OCI-LY7 (cell line): ENCODE data around the gene ZNF79. TPM values are rescaled to one million over a fixed set of nuclear protein-coding genes. Genes with fewer than 3 reads are reported as not detected.

Experiments
- BruUV-seq: library from RNA; stranded (reverse); fragments of 400-500 nt; replicated peaks from 2 replicates; lab custom pipeline; 2021; lab: Mats Ljungman, UMichigan
- CTCF ChIA-PET: fragments of 300-600 bp; sonication (Branson Sonifier 250); formaldehyde crosslinking; loops from one replicate; lab custom pipeline; 2022; ENCODE audit warnings: antibody characterized with exemption; ENCODE audit not compliant: unreplicated experiment; lab: Charles Lee
- POLR2A ChIA-PET: fragments of 300-600 bp; sonication (Branson Sonifier 250); formaldehyde crosslinking; loops from one replicate; lab custom pipeline; 2022; ENCODE audit warnings: antibody characterized with exemption; lab: Charles Lee
- DNase-seq: peaks from one replicate; pipeline ENCODE4 v3.0.0-alpha.2; 2015; ENCODE audit warnings: low spot score
- H2AFZ ChIP-seq: fragments of 200-600 bp; sonication (generic), shearing (Covaris generic); 2 replicates; pipeline ENCODE4 v1.6.1; 2014; ENCODE audit warnings: mild to moderate bottlenecking, antibody characterized with exemption, low read length, moderate library complexity
- H3K27ac ChIP-seq: fragments of 200-600 bp; sonication (generic); 2 replicates; pipeline ENCODE4 v1.5.1; 2014; ENCODE audit warnings: mixed run types, low read depth, mild to moderate bottlenecking, moderate library complexity, low read length, inconsistent platforms; ENCODE audit not compliant: poor library complexity, severe bottlenecking
- H3K36me3 ChIP-seq: fragments of 200-600 bp; sonication (generic); 2 replicates; pipeline ENCODE4 v1.6.1; 2014; ENCODE audit warnings: mild to moderate bottlenecking, antibody characterized with exemption, low read length, moderate library complexity, mixed read lengths; ENCODE audit not compliant: insufficient read depth
- H3K4me1 ChIP-seq: fragments of 200-600 bp; sonication (generic); 2 replicates; pipeline ENCODE4 v1.5.1; 2014; ENCODE audit warnings: mild to moderate bottlenecking, low read length; ENCODE audit not compliant: insufficient read depth, poor library complexity, severe bottlenecking
- H3K4me2 ChIP-seq: fragments of 200-600 bp; sonication (generic); 2 replicates; pipeline ENCODE4 v1.6.1; 2014; ENCODE audit warnings: mild to moderate bottlenecking, low read length
- H3K4me3 ChIP-seq: fragments of 200-600 bp; sonication (generic); 2 replicates; pipeline ENCODE4 v1.5.1; 2014; ENCODE audit warnings: mild to moderate bottlenecking, low read depth, low read length; ENCODE audit not compliant: poor library complexity, severe bottlenecking
- H3K79me2 ChIP-seq: fragments of 200-600 bp; sonication (generic); 2 replicates; pipeline ENCODE4 v1.6.1; 2016; ENCODE audit warnings: low read depth, mild to moderate bottlenecking, low read length, moderate library complexity, mixed read lengths; ENCODE audit not compliant: insufficient read depth
- H3K9me2 ChIP-seq: fragments of 200-600 bp; sonication (generic); 2 replicates; pipeline ENCODE4 v1.6.1; 2016; ENCODE audit warnings: mild to moderate bottlenecking, low read length, mixed read lengths; ENCODE audit not compliant: insufficient read depth
- H3K9me3 ChIP-seq: fragments of 200-600 bp; sonication (generic); 2 replicates; pipeline ENCODE4 v1.6.1; 2014; ENCODE audit warnings: mild to moderate bottlenecking, mixed run types, low read length, mixed read lengths
- H4K20me1 ChIP-seq: fragments of 200-600 bp; sonication (generic); 2 replicates; pipeline ENCODE4 v1.6.1; 2014; ENCODE audit warnings: mild to moderate bottlenecking, antibody characterized with exemption, low read length, moderate library complexity, mixed read lengths; ENCODE audit not compliant: insufficient read depth
- CTCF ChIP-seq: fragments of 200-600 bp; sonication (generic); conservative IDR thresholded peaks from 2 replicates; pipeline ENCODE4 v1.5.1; 2014; ENCODE audit warnings: mild to moderate bottlenecking, antibody characterized with exemption, low read length, moderate library complexity, mixed read lengths
- EZH2phosphoT487 ChIP-seq: fragments of 200-600 bp; sonication (generic); IDR thresholded peaks from 2 replicates; pipeline ENCODE4 v1.6.1; 2018; ENCODE audit warnings: low read depth, borderline replicate concordance, mild to moderate bottlenecking, mixed run types, antibody characterized with exemption, low read length, moderate library complexity, mixed read lengths
- intact Hi-C: fragments of 100-400 bp; cut with micrococcal nuclease; formaldehyde crosslinking; loops from one replicate; pipeline ENCODE4 v1.10.0; 2022; ENCODE audit not compliant: unreplicated experiment
- total RNA-seq, 2 experiments: library from RNA; depleted of rRNA in 1 of 2; stranded (reverse); fragments of >200 nt in 1 of 2; shearing (Covaris generic) in 1 of 2; gene quantifications; 2 replicates each; pipeline ENCODE4 v1.2.3, GENCODE V29; 2014 to 2022

ZNF79 gene
- total RNA-seq, 2 experiments from 2014 or later: 9.4 to 14.9 TPM

- intact Hi-C loops: no loop called here
- POLR2A ChIA-PET: interaction anchor here (0.6 to 1.3 kb wide), 5 partner anchors 13 to 902 kb away, joined by 3 to 5 read pairs (median 3); partner anchors contain the start of genes LRSAM1, RPL12 and SLC2A8
- Histone ChIP-seq H3K4me2 (peak overlapping the region; percentile 97), H2AFZ (peak overlapping the region; percentile 96), H3K36me3 (peaks cover 11% of the 10 kb centered on the region), H3K27ac (peak overlapping the region; percentile 41), H4K20me1 (no peaks in the 10 kb centered on the region), H3K4me1 (peaks cover 22% of the 10 kb centered on the region), H3K4me3 (peak overlapping the region; percentile 84), H3K9me2 (no peaks in the 10 kb centered on the region), H3K79me2 (peaks cover 36% of the 10 kb centered on the region; the same call in 1 of the 2 replicates), H3K9me3 (no peaks in the 10 kb centered on the region)
- TSS peak; percentile 83 for BruUV-seq
- TF ChIP-seq EZH2phosphoT487 (no peak), CTCF (peak; percentile 21; the same call in 1 of the 2 replicates)
- CTCF ChIA-PET: interaction anchor here (0.6 kb wide), 1 partner anchor 503 kb away, joined by 3 read pairs; no protein-coding TSS in a partner anchor
- DNase-seq: peak; percentile 17
Observed at GRCh38 chr9:127423476-127423933, 677 bp upstream of the ZNF79 start.

- POLR2A ChIA-PET: interaction anchor here (0.6 to 1.0 kb wide), 2 partner anchors 17 to 44 kb away, joined by 3 to 4 read pairs; no protein-coding TSS in a partner anchor
- Histone ChIP-seq H3K4me2 (peak overlapping the region; percentile 97), H3K36me3 (peaks cover 22% of the 10 kb centered on the region), H3K79me2 (peaks cover 36% of the 10 kb centered on the region; the same call in 1 of the 2 replicates), H3K4me3 (peak overlapping the region; percentile 84), H3K4me1 (peaks cover 22% of the 10 kb centered on the region), H3K9me3 (no peaks in the 10 kb centered on the region), H3K27ac (peak overlapping the region; percentile 41), H3K9me2 (no peaks in the 10 kb centered on the region), H4K20me1 (no peaks in the 10 kb centered on the region), H2AFZ (peak overlapping the region; percentile 96; the same call in 1 of the 2 replicates)
- BruUV-seq: no TSS peak
- TF ChIP-seq EZH2phosphoT487 (no peak), CTCF (no peak)
- DNase-seq: peak; percentile 27
- CTCF ChIA-PET: no interaction called here
- intact Hi-C loops: loop anchor here (1.0 to 2.0 kb wide), 3 partner anchors 27 to 210 kb away; partner anchors contain the start of genes LRSAM1, RPL12 and SLC2A8
Observed at GRCh38 chr9:127424676-127424999, 456 bp downstream of the ZNF79 start.

GRCh38 chr9:127426756-127427155, 2.6 kb downstream of the ZNF79 start:
- BruUV-seq: TSS peak; percentile 49
- Histone ChIP-seq H3K79me2 (peaks cover 36% of the 10 kb centered on the region; the same call in 1 of the 2 replicates), H3K36me3 (peaks cover 40% of the 10 kb centered on the region), H3K4me1 (peaks cover 22% of the 10 kb centered on the region), H3K9me2 (no peaks in the 10 kb centered on the region), H2AFZ (no peak overlapping the region), H4K20me1 (no peaks in the 10 kb centered on the region), H3K4me2 (no peak overlapping the region), H3K9me3 (no peaks in the 10 kb centered on the region), H3K27ac (no peak overlapping the region), H3K4me3 (no peak overlapping the region)
- intact Hi-C loops: no loop called here
- DNase-seq: no peak
- TF ChIP-seq EZH2phosphoT487: no peak
- no peak for TF ChIP-seq CTCF
- CTCF ChIA-PET: no interaction called here
- POLR2A ChIA-PET: interaction anchor here (0.7 kb wide), 1 partner anchor 17 kb away, joined by 6 read pairs; no protein-coding TSS in a partner anchor
